Astrocyte (in vitro differentiated cells and primary cell): ENCODE results near the gene MPRIP. TPM values are rescaled to one million over a fixed set of nuclear protein-coding genes. Genes with fewer than 3 reads are reported as not detected.

Experiments
- DNase-seq: peaks from one replicate; pipeline ENCODE4 v3.0.0-alpha.2; 2010; ENCODE audit warnings: low read depth
- FAIRE-seq: peaks from 2 replicates; lab custom pipeline; 2011; peaks lifted over from hg19 to GRCh38; lab: Jason Lieb, UNC
- H2AFZ ChIP-seq: 2 replicates; pipeline ENCODE4 v1.6.0; 2012; ENCODE audit warnings: low read depth, low read length, inconsistent platforms
- H3K27ac ChIP-seq: 2 replicates; pipeline ENCODE4 v1.5.1; 2011; ENCODE audit warnings: low read depth, low read length, inconsistent platforms
- H3K27me3 ChIP-seq: 2 replicates; pipeline ENCODE4 v1.6.0; 2011; ENCODE audit warnings: low read length, inconsistent platforms; ENCODE audit not compliant: insufficient read depth
- H3K36me3 ChIP-seq: 2 replicates; pipeline ENCODE4 v1.5.1; 2011; ENCODE audit warnings: low read length, inconsistent platforms; ENCODE audit not compliant: insufficient read depth
- H3K4me1 ChIP-seq: 2 replicates; pipeline ENCODE4 v1.5.1; 2011; ENCODE audit warnings: low read length, inconsistent platforms; ENCODE audit not compliant: insufficient read depth
- H3K4me2 ChIP-seq: 2 replicates; pipeline ENCODE4 v1.6.0; 2012; ENCODE audit warnings: low read length, inconsistent platforms
- H3K4me3 ChIP-seq: 2 replicates; pipeline ENCODE4 v1.5.1; 2011; ENCODE audit warnings: low read depth, mild to moderate bottlenecking, low read length, inconsistent platforms; ENCODE audit not compliant: insufficient read depth
- H3K79me2 ChIP-seq: 2 replicates; pipeline ENCODE4 v1.6.0; 2012; ENCODE audit warnings: mild to moderate bottlenecking, low read length, inconsistent platforms; ENCODE audit not compliant: insufficient read depth
- H3K9ac ChIP-seq: 2 replicates; pipeline ENCODE4 v1.6.0; 2012; ENCODE audit warnings: mild to moderate bottlenecking, low read length, inconsistent platforms
- H3K9me3 ChIP-seq: 2 replicates; pipeline ENCODE4 v1.5.1; 2012; ENCODE audit warnings: low read depth, mild to moderate bottlenecking, low read length, inconsistent platforms; ENCODE audit not compliant: insufficient read depth
- H4K20me1 ChIP-seq: 2 replicates; pipeline ENCODE4 v1.6.0; 2012; ENCODE audit warnings: low read length, inconsistent platforms; ENCODE audit not compliant: insufficient read depth
- H3K27ac Mint-ChIP-seq: one replicate; pipeline ENCODE4 v1.8.0; 2021; ENCODE audit warnings: mild to moderate bottlenecking, mixed read lengths; ENCODE audit not compliant: unreplicated experiment
- H3K27me3 Mint-ChIP-seq: one replicate; pipeline ENCODE4 v1.8.0; 2021; ENCODE audit warnings: low read depth, mixed read lengths; ENCODE audit not compliant: unreplicated experiment
- H3K36me3 Mint-ChIP-seq: one replicate; pipeline ENCODE4 v1.8.0; 2021; ENCODE audit warnings: low read depth, mixed read lengths; ENCODE audit not compliant: unreplicated experiment
- H3K4me1 Mint-ChIP-seq: one replicate; pipeline ENCODE4 v1.8.0; 2021; ENCODE audit warnings: low read depth, mixed read lengths; ENCODE audit not compliant: unreplicated experiment
- H3K4me3 Mint-ChIP-seq: one replicate; pipeline ENCODE4 v1.8.0; 2021; ENCODE audit warnings: mild to moderate bottlenecking, moderate library complexity, mixed read lengths; ENCODE audit not compliant: unreplicated experiment
- H3K9me3 Mint-ChIP-seq: one replicate; pipeline ENCODE4 v1.8.0; 2021; ENCODE audit warnings: mild to moderate bottlenecking, mixed read lengths; ENCODE audit not compliant: unreplicated experiment
- EZH2 ChIP-seq: IDR thresholded peaks from 2 replicates; pipeline ENCODE4 v1.6.1; 2012; ENCODE audit warnings: mild to moderate bottlenecking, low read length, inconsistent platforms; ENCODE audit not compliant: insufficient read depth
- total RNA-seq: library from RNA; stranded (reverse); gene quantifications from 2 replicates; pipeline ENCODE4 v1.2.1, GENCODE V29; 2021
- TF ChIP-seq, protein P1 (sequence below): IDR thresholded peaks from 2 replicates; pipeline ENCODE4 v1.5.1; 2011; ENCODE audit warnings: low read depth, mild to moderate bottlenecking, inconsistent platforms, low read length, moderate library complexity; ENCODE audit not compliant: insufficient read depth

Gene MPRIP
- total RNA-seq, 1 donor from 2014 or later: 176 TPM

DNA sequence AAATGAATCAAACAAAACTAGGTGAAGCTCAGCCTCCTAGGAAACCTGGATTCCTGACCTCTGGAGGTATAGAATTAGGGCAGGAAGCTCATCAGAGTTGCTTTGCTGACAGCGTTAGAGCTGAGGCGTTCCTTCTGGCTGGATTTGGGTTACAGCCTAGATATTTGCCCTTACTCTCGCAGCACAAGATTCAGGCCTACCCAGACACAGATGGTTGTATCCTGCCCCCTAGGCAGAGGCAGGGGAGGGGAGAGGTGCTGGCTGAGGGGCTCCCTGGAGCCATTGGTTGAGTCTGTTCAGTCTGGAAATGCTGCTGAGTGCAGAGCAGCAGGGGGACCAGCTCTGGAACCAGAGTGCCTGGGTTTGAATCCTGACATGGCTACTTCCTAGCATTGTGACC is 78.4 kb downstream of the MPRIP start:
- no peak overlapping the region for H2AFZ ChIP-seq

DNA sequence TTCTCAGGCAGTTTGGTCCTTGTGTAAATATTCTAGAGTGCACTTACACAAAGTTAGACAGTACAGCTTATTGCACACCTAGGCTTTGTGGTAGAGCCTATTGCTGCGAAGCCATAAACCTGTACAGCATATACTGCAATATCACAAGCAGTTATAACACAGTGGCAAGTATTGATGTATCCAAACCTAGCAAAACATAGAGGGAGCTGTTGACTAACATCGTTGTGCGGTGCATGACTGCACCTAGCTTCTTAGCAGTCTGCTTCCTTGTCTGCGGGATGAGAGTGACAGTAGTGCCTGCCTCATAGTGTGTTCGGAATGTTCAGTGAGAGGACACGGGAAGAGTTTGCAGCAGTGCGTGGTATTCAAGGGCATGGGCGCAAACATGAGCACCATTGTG is 78.9 kb downstream of the MPRIP start:
- H3K36me3 Mint-ChIP-seq: peaks cover 4% of the 10 kb centered on the region
- H3K9me3 Mint-ChIP-seq: no peaks in the 10 kb centered on the region
- H4K20me1 ChIP-seq: peaks cover 97% of the 10 kb centered on the region
- DNase-seq (no peak), FAIRE-seq (no peak)
- H3K9me3 ChIP-seq: no peaks in the 10 kb centered on the region
- no peak overlapping the region for H3K27ac Mint-ChIP-seq
- peaks cover 98% of the 10 kb centered on the region for H3K79me2 ChIP-seq
- H3K36me3 ChIP-seq: no peaks in the 10 kb centered on the region
- no peak overlapping the region for H3K4me3 ChIP-seq
- H3K27me3 Mint-ChIP-seq: no peaks in the 10 kb centered on the region
- peaks cover 19% of the 10 kb centered on the region for H3K4me1 ChIP-seq
- H2AFZ ChIP-seq: no peak overlapping the region
- no peaks in the 10 kb centered on the region for H3K27me3 ChIP-seq
- H3K27ac ChIP-seq: no peak overlapping the region
- H3K4me3 Mint-ChIP-seq: no peak overlapping the region
- peaks cover 12% of the 10 kb centered on the region for H3K4me1 Mint-ChIP-seq
- H3K4me2 ChIP-seq: no peak overlapping the region
- H3K9ac ChIP-seq: no peak overlapping the region
- no peak for TF ChIP-seq EZH2
- TF ChIP-seq, protein P1, sequence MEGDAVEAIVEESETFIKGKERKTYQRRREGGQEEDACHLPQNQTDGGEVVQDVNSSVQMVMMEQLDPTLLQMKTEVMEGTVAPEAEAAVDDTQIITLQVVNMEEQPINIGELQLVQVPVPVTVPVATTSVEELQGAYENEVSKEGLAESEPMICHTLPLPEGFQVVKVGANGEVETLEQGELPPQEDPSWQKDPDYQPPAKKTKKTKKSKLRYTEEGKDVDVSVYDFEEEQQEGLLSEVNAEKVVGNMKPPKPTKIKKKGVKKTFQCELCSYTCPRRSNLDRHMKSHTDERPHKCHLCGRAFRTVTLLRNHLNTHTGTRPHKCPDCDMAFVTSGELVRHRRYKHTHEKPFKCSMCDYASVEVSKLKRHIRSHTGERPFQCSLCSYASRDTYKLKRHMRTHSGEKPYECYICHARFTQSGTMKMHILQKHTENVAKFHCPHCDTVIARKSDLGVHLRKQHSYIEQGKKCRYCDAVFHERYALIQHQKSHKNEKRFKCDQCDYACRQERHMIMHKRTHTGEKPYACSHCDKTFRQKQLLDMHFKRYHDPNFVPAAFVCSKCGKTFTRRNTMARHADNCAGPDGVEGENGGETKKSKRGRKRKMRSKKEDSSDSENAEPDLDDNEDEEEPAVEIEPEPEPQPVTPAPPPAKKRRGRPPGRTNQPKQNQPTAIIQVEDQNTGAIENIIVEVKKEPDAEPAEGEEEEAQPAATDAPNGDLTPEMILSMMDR: no peak

More for the DNA sequence above, 78.4 kb downstream of the MPRIP start:
- H3K36me3 Mint-ChIP-seq: peaks cover 4% of the 10 kb centered on the region
- H3K4me3 ChIP-seq: no peak overlapping the region
- H3K27me3 ChIP-seq: no peaks in the 10 kb centered on the region
- H3K27ac Mint-ChIP-seq: no peak overlapping the region
- H3K4me3 Mint-ChIP-seq: no peak overlapping the region
- H4K20me1 ChIP-seq: peaks cover 97% of the 10 kb centered on the region
- H3K79me2 ChIP-seq: peaks cover 98% of the 10 kb centered on the region
- H3K4me2 ChIP-seq: no peak overlapping the region
- H3K9me3 Mint-ChIP-seq: no peaks in the 10 kb centered on the region
- H3K27me3 Mint-ChIP-seq: no peaks in the 10 kb centered on the region
- H3K9me3 ChIP-seq: no peaks in the 10 kb centered on the region
- H3K4me1 Mint-ChIP-seq: peaks cover 16% of the 10 kb centered on the region
- no peak for DNase-seq
- H3K36me3 ChIP-seq: no peaks in the 10 kb centered on the region
- TF ChIP-seq, protein P1: no peak
- no peak for TF ChIP-seq EZH2
- no peak overlapping the region for H3K27ac ChIP-seq
- peaks cover 19% of the 10 kb centered on the region for H3K4me1 ChIP-seq
- no peak for FAIRE-seq
- H3K9ac ChIP-seq: no peak overlapping the region

DNA sequence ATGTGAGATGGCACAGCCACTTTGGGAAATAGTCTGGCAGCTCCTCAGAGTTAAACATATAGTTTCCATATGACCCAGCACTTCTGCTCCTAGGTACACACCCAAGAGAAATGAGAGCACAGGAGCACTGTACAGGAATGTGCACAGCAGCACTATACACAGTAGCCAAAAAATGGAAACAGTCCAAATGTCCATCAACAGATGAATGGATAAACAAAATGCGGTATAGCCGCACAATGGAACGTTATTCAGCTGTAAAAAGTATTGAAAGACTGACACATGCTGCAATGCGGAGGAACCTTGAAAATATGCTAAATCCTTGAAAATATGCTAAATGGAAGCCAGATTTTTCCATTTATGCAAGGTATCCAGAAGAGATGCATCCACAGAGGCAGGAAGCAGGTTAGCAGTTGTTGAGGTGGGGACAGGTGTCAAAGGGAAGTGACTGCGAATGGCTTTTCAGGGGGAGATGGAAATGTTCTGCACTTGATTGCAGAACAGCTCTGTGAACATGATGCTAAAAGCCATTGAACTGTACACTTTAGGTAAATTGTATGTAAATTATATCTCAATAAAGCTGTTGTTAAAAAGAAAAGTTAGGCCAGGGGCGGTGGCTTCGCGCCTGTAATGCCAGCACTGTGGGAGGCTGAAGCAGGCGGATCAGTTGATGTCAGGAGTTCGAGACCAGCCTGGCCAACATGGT is 80.7 kb downstream of the MPRIP start:
- Histone ChIP-seq H3K4me1 (peaks cover 19% of the 10 kb centered on the region), H4K20me1 (peaks cover 97% of the 10 kb centered on the region), H3K79me2 (peaks cover 98% of the 10 kb centered on the region), H3K4me2 (no peak overlapping the region), H3K27me3 (no peaks in the 10 kb centered on the region), H3K9ac (no peak overlapping the region), H2AFZ (no peak overlapping the region), H3K9me3 (no peaks in the 10 kb centered on the region), H3K36me3 (no peaks in the 10 kb centered on the region), H3K4me3 (no peak overlapping the region), H3K27ac (no peak overlapping the region)
- H3K27me3 Mint-ChIP-seq: no peaks in the 10 kb centered on the region
- H3K27ac Mint-ChIP-seq: no peak overlapping the region
- no peak for DNase-seq
- no peak overlapping the region for H3K4me3 Mint-ChIP-seq
- no peak for FAIRE-seq
- TF ChIP-seq, protein P1: no peak
- TF ChIP-seq EZH2: no peak
- H3K36me3 Mint-ChIP-seq: peaks cover 4% of the 10 kb centered on the region
- H3K9me3 Mint-ChIP-seq: no peaks in the 10 kb centered on the region
- peaks cover 17% of the 10 kb centered on the region for H3K4me1 Mint-ChIP-seq
